OCI-LY7 (cell line): ENCODE data around the gene SLC35C1. TPM values are rescaled to one million over a fixed set of nuclear protein-coding genes. Genes with fewer than 3 reads are reported as not detected.

ENCODE experiments used
- BruUV-seq: library from RNA; stranded (reverse); fragments of 400-500 nt; replicated peaks from 2 replicates; lab custom pipeline; 2021; lab: Mats Ljungman, UMichigan
- CTCF ChIA-PET: fragments of 300-600 bp; sonication (Branson Sonifier 250); formaldehyde crosslinking; loops from one replicate; lab custom pipeline; 2022; ENCODE audit warnings: antibody characterized with exemption; ENCODE audit not compliant: unreplicated experiment; lab: Charles Lee
- POLR2A ChIA-PET: fragments of 300-600 bp; sonication (Branson Sonifier 250); formaldehyde crosslinking; loops from one replicate; lab custom pipeline; 2022; ENCODE audit warnings: antibody characterized with exemption; lab: Charles Lee
- DNase-seq: peaks from one replicate; pipeline ENCODE4 v3.0.0-alpha.2; 2015; ENCODE audit warnings: low spot score
- H2AFZ ChIP-seq: fragments of 200-600 bp; sonication (generic), shearing (Covaris generic); 2 replicates; pipeline ENCODE4 v1.6.1; 2014; ENCODE audit warnings: mild to moderate bottlenecking, antibody characterized with exemption, low read length, moderate library complexity
- H3K27ac ChIP-seq: fragments of 200-600 bp; sonication (generic); 2 replicates; pipeline ENCODE4 v1.5.1; 2014; ENCODE audit warnings: mixed run types, low read depth, mild to moderate bottlenecking, moderate library complexity, low read length, inconsistent platforms; ENCODE audit not compliant: poor library complexity, severe bottlenecking
- H3K36me3 ChIP-seq: fragments of 200-600 bp; sonication (generic); 2 replicates; pipeline ENCODE4 v1.6.1; 2014; ENCODE audit warnings: mild to moderate bottlenecking, antibody characterized with exemption, low read length, moderate library complexity, mixed read lengths; ENCODE audit not compliant: insufficient read depth
- H3K4me1 ChIP-seq: fragments of 200-600 bp; sonication (generic); 2 replicates; pipeline ENCODE4 v1.5.1; 2014; ENCODE audit warnings: mild to moderate bottlenecking, low read length; ENCODE audit not compliant: insufficient read depth, poor library complexity, severe bottlenecking
- H3K4me2 ChIP-seq: fragments of 200-600 bp; sonication (generic); 2 replicates; pipeline ENCODE4 v1.6.1; 2014; ENCODE audit warnings: mild to moderate bottlenecking, low read length
- H3K4me3 ChIP-seq: fragments of 200-600 bp; sonication (generic); 2 replicates; pipeline ENCODE4 v1.5.1; 2014; ENCODE audit warnings: mild to moderate bottlenecking, low read depth, low read length; ENCODE audit not compliant: poor library complexity, severe bottlenecking
- H3K79me2 ChIP-seq: fragments of 200-600 bp; sonication (generic); 2 replicates; pipeline ENCODE4 v1.6.1; 2016; ENCODE audit warnings: low read depth, mild to moderate bottlenecking, low read length, moderate library complexity, mixed read lengths; ENCODE audit not compliant: insufficient read depth
- H3K9me2 ChIP-seq: fragments of 200-600 bp; sonication (generic); 2 replicates; pipeline ENCODE4 v1.6.1; 2016; ENCODE audit warnings: mild to moderate bottlenecking, low read length, mixed read lengths; ENCODE audit not compliant: insufficient read depth
- H3K9me3 ChIP-seq: fragments of 200-600 bp; sonication (generic); 2 replicates; pipeline ENCODE4 v1.6.1; 2014; ENCODE audit warnings: mild to moderate bottlenecking, mixed run types, low read length, mixed read lengths
- H4K20me1 ChIP-seq: fragments of 200-600 bp; sonication (generic); 2 replicates; pipeline ENCODE4 v1.6.1; 2014; ENCODE audit warnings: mild to moderate bottlenecking, antibody characterized with exemption, low read length, moderate library complexity, mixed read lengths; ENCODE audit not compliant: insufficient read depth
- EZH2phosphoT487 ChIP-seq: fragments of 200-600 bp; sonication (generic); IDR thresholded peaks from 2 replicates; pipeline ENCODE4 v1.6.1; 2018; ENCODE audit warnings: low read depth, borderline replicate concordance, mild to moderate bottlenecking, mixed run types, antibody characterized with exemption, low read length, moderate library complexity, mixed read lengths
- intact Hi-C: fragments of 100-400 bp; cut with micrococcal nuclease; formaldehyde crosslinking; loops from one replicate; pipeline ENCODE4 v1.10.0; 2022; ENCODE audit not compliant: unreplicated experiment
- total RNA-seq, 2 experiments: library from RNA; depleted of rRNA in 1 of 2; stranded (reverse); fragments of >200 nt in 1 of 2; shearing (Covaris generic) in 1 of 2; gene quantifications; 2 replicates each; pipeline ENCODE4 v1.2.3, GENCODE V29; 2014 to 2022
- TF ChIP-seq, protein P1 (sequence below): fragments of 200-600 bp; sonication (generic); conservative IDR thresholded peaks from 2 replicates; pipeline ENCODE4 v1.5.1; 2014; ENCODE audit warnings: mild to moderate bottlenecking, antibody characterized with exemption, low read length, moderate library complexity, mixed read lengths

SLC35C1 gene
- total RNA-seq, 2 experiments from 2014 or later, result 3.3 to 9.2 TPM

DNA sequence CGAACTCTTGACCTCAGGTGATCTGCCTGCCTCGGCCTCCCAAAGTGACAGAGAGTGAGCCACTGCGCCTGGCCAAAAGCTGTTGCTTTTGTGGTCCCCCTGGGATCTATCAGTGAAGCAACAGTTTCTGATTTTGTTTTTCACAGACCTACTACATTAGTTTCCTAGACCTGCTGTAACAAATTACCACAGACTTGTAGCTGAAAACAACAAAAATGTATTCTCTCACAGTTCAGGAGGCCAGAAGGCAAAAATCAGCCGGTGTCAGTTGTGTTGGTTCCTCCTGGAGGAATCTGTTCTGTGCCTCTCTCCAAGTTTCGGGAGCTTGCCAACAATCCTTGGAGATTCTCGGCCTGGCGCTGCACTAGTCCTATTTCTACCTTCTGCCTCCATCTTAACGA, 8.5 kb upstream of the SLC35C1 start:
- BruUV-seq, result no TSS peak
- Histone ChIP-seq H3K9me2 (no peaks in the 10 kb centered on the region), H3K4me2 (no peak overlapping the region), H3K36me3 (no peaks in the 10 kb centered on the region), H3K9me3 (no peaks in the 10 kb centered on the region), H3K4me3 (no peak overlapping the region), H3K79me2 (no peaks in the 10 kb centered on the region), H3K27ac (no peak overlapping the region), H4K20me1 (no peaks in the 10 kb centered on the region), H3K4me1 (no peaks in the 10 kb centered on the region), H2AFZ (no peak overlapping the region)
- no peak for TF ChIP-seq EZH2phosphoT487
- TF ChIP-seq, protein P1, sequence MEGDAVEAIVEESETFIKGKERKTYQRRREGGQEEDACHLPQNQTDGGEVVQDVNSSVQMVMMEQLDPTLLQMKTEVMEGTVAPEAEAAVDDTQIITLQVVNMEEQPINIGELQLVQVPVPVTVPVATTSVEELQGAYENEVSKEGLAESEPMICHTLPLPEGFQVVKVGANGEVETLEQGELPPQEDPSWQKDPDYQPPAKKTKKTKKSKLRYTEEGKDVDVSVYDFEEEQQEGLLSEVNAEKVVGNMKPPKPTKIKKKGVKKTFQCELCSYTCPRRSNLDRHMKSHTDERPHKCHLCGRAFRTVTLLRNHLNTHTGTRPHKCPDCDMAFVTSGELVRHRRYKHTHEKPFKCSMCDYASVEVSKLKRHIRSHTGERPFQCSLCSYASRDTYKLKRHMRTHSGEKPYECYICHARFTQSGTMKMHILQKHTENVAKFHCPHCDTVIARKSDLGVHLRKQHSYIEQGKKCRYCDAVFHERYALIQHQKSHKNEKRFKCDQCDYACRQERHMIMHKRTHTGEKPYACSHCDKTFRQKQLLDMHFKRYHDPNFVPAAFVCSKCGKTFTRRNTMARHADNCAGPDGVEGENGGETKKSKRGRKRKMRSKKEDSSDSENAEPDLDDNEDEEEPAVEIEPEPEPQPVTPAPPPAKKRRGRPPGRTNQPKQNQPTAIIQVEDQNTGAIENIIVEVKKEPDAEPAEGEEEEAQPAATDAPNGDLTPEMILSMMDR, result no peak
- ChIA-PET POLR2A (interaction anchor here (0.6 kb wide), 1 partner anchor 97 kb away, joined by 3 read pairs; no protein-coding TSS in a partner anchor), CTCF (no interaction called here)
- DNase-seq, result no peak
- intact Hi-C loops, result no loop called here

DNA sequence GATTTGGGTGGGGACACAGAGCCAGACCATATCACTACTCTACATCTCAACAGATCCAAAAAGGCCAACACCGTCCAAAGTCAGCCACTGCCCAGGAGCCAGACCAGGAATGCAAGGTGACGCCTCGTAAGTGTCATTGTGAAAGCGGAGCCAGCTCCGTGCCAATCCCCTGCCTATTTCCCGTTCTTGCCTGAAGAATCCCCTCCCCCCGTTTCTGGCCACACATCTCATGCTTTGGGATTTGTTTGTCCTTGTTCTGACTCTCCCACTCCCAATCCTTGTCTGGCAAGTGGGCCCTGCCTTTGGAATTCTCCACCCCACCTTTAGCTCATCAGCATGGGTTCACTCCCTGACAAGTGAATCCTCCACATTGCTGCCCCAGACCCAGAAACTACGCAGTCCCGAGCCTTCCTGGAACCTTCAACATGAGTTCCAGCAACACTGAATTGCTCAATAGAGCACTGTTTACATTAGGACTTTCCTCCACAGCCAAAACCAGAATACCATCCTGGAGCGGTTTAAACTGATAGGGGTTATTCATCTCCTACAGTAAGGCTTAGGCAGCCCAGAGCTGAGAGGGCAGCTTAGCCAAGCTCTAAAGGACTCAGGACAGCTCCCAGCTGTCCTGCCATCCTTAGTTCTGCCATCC, 6.0 kb upstream of the SLC35C1 start:
- no peak overlapping the region for H2AFZ ChIP-seq
- no peak for DNase-seq

More for the DNA sequence above, 6.0 kb upstream of the SLC35C1 start:
- TF ChIP-seq, protein P1, result no peak
- no peak for TF ChIP-seq EZH2phosphoT487
- Histone ChIP-seq H3K9me2 (no peaks in the 10 kb centered on the region), H3K9me3 (no peaks in the 10 kb centered on the region), H4K20me1 (no peaks in the 10 kb centered on the region), H3K4me1 (no peaks in the 10 kb centered on the region), H3K36me3 (no peaks in the 10 kb centered on the region), H3K79me2 (no peaks in the 10 kb centered on the region), H3K4me2 (no peak overlapping the region), H3K4me3 (no peak overlapping the region), H3K27ac (no peak overlapping the region)
- CTCF ChIA-PET, result interaction anchor here (0.7 kb wide), 1 partner anchor 416 kb away, joined by 6 read pairs; no protein-coding TSS in a partner anchor
- no TSS peak for BruUV-seq
- intact Hi-C loops, result no loop called here
- POLR2A ChIA-PET, result no interaction called here
